ENCODE results near the gene PHEX.

DNA sequence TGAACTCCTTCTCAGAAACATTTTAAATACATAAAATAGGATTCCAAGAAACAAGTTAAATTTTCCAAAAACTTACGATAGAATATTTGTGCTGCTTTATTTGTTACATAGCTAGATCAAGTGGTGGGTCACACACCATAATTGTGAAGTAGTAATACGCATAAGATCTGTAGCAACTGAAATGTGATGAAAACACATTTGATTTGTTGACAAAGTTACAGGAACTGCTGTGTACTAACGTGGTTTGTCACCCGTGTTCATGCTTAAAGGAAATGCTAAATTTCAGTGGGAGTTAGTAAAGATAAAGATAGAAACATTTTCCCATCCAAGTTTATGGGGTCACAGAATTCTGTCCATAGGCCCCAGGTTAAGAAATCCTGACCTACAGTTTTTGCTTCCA, 34.1 kb upstream of the PHEX start:
- TF ChIP-seq, protein P1, sequence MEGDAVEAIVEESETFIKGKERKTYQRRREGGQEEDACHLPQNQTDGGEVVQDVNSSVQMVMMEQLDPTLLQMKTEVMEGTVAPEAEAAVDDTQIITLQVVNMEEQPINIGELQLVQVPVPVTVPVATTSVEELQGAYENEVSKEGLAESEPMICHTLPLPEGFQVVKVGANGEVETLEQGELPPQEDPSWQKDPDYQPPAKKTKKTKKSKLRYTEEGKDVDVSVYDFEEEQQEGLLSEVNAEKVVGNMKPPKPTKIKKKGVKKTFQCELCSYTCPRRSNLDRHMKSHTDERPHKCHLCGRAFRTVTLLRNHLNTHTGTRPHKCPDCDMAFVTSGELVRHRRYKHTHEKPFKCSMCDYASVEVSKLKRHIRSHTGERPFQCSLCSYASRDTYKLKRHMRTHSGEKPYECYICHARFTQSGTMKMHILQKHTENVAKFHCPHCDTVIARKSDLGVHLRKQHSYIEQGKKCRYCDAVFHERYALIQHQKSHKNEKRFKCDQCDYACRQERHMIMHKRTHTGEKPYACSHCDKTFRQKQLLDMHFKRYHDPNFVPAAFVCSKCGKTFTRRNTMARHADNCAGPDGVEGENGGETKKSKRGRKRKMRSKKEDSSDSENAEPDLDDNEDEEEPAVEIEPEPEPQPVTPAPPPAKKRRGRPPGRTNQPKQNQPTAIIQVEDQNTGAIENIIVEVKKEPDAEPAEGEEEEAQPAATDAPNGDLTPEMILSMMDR (IDR thresholded peaks at IDR 0.05; ENCODE audit: poor library complexity, severe bottlenecking) = no peak
- no peak for TF ChIP-seq EP300 (conservative IDR thresholded peaks at IDR 0.05; ENCODE audit: poor library complexity, severe bottlenecking)
- TF ChIP-seq, protein P2, sequence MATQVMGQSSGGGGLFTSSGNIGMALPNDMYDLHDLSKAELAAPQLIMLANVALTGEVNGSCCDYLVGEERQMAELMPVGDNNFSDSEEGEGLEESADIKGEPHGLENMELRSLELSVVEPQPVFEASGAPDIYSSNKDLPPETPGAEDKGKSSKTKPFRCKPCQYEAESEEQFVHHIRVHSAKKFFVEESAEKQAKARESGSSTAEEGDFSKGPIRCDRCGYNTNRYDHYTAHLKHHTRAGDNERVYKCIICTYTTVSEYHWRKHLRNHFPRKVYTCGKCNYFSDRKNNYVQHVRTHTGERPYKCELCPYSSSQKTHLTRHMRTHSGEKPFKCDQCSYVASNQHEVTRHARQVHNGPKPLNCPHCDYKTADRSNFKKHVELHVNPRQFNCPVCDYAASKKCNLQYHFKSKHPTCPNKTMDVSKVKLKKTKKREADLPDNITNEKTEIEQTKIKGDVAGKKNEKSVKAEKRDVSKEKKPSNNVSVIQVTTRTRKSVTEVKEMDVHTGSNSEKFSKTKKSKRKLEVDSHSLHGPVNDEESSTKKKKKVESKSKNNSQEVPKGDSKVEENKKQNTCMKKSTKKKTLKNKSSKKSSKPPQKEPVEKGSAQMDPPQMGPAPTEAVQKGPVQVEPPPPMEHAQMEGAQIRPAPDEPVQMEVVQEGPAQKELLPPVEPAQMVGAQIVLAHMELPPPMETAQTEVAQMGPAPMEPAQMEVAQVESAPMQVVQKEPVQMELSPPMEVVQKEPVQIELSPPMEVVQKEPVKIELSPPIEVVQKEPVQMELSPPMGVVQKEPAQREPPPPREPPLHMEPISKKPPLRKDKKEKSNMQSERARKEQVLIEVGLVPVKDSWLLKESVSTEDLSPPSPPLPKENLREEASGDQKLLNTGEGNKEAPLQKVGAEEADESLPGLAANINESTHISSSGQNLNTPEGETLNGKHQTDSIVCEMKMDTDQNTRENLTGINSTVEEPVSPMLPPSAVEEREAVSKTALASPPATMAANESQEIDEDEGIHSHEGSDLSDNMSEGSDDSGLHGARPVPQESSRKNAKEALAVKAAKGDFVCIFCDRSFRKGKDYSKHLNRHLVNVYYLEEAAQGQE (IDR thresholded peaks at IDR 0.05; ENCODE audit: borderline replicate concordance) = no peak
